ENCODE measurements around the gene AVL9. TPM values are rescaled to one million over a fixed set of nuclear protein-coding genes. Genes with fewer than 3 reads are reported as not detected.
"Not testable (repeated sequence)": the region's sequence is repeated elsewhere in the genome, so short reads cannot be mapped to it uniquely, and the experiment has no call there.

AVL9 gene
- total RNA-seq, 8 experiments from 2014 or later = 21.3 to 38.4 (median 32.9) TPM

- Histone ChIP-seq H3K4me3 (no peak overlapping the region), H3K27ac (no peak overlapping the region), H3K4me1 (replicated peaks in 1 of 2) (no peaks in the 10 kb centered on the region)
- in situ Hi-C loops (cut with MboI; ENCODE audit: low pct_unique_long_range_greater_than_20kb in 2 of 9, low sequenced_read_pairs in 9 of 9, unreplicated experiment in 9 of 9) = no loop called here
- 0 to 90% (median 52%) methylated on average over 1 to 5 of the region's 5 CpGs for WGBS, 10 experiments
- ATAC-seq (replicated peaks in 6 of 8) = peak in 3 of 8 experiments; percentile 53 to 77 (median 68)
These were observed 91.3 kb downstream of the AVL9 start for GRCh38 chr7:32586291-32587221.

GRCh38 chr7:32587411-32587948, 92.2 kb downstream of the AVL9 start:
- in situ Hi-C loops (cut with MboI; ENCODE audit: low pct_unique_long_range_greater_than_20kb in 2 of 9, low sequenced_read_pairs in 9 of 9, unreplicated experiment in 9 of 9) = no loop called here

GRCh38 chr7:32588657-32589056, 93.4 kb downstream of the AVL9 start:
- in situ Hi-C loops (cut with MboI; ENCODE audit: low pct_unique_long_range_greater_than_20kb in 2 of 9, low sequenced_read_pairs in 9 of 9, unreplicated experiment in 9 of 9) = no loop called here
- 7 to 86% (median 64%) methylated on average over 1 to 2 of the region's 2 CpGs for WGBS, 10 experiments
- no peak overlapping the region for H3K27ac ChIP-seq
- peak in 6 of 8 experiments; percentile 16 to 70 (median 28) for ATAC-seq (replicated peaks in 6 of 8)
- no peaks in the 10 kb centered on the region for H3K4me1 ChIP-seq (replicated peaks in 1 of 2)
- no peak overlapping the region for H3K4me3 ChIP-seq

More at GRCh38 chr7:32587411-32587948, 92.2 kb downstream of the AVL9 start:
- WGBS, 10 experiments = 7 to 92% (median 40%) methylated on average over 1 to 8 of the region's 9 CpGs
- ATAC-seq (replicated peaks in 6 of 8) = peak in 3 of 8 experiments; percentile 4 to 68 (median 7)
- Histone ChIP-seq H3K27ac (no peak overlapping the region), H3K4me1 (replicated peaks in 1 of 2) (no peaks in the 10 kb centered on the region), H3K4me3 (no peak overlapping the region)

GRCh38 chr7:32591938-32592337, 96.6 kb downstream of the AVL9 start:
- Histone ChIP-seq H3K27ac (no peak overlapping the region), H3K4me3 (no peak overlapping the region), H3K4me1 (replicated peaks in 1 of 2) (no peaks in the 10 kb centered on the region)
- in situ Hi-C loops (cut with MboI; ENCODE audit: low pct_unique_long_range_greater_than_20kb in 2 of 9, low sequenced_read_pairs in 9 of 9, unreplicated experiment in 9 of 9) = no loop called here
- no peak for ATAC-seq (replicated peaks in 6 of 8)
- WGBS, 10 experiments = 50 to 100% (median 81%) methylated on average over 1 to 3 of the region's 3 CpGs; no CpG with 5 or more reads in 2 of the 10 experiments

- no peak overlapping the region for H3K27ac ChIP-seq
- in situ Hi-C loops (cut with MboI; ENCODE audit: low pct_unique_long_range_greater_than_20kb in 2 of 9, low sequenced_read_pairs in 9 of 9, unreplicated experiment in 9 of 9) = no loop called here
- no peaks in the 10 kb centered on the region for H3K4me1 ChIP-seq (replicated peaks in 1 of 2)
- no peak for ATAC-seq (replicated peaks in 6 of 8)
- no peak overlapping the region for H3K4me3 ChIP-seq
- WGBS, 10 experiments = 85 to 100% (median 95%) methylated on average over 3 to 4 of the region's 4 CpGs; no CpG with 5 or more reads in 4 of the 10 experiments
These were observed 97.4 kb downstream of the AVL9 start for GRCh38 chr7:32592701-32593100.

- in situ Hi-C loops (cut with MboI; ENCODE audit: low pct_unique_long_range_greater_than_20kb in 2 of 9, low sequenced_read_pairs in 9 of 9, unreplicated experiment in 9 of 9) = no loop called here
- no peak for ATAC-seq (replicated peaks in 6 of 8)
- Histone ChIP-seq H3K4me1 (replicated peaks in 1 of 2) (no peaks in the 10 kb centered on the region), H3K27ac (no peak overlapping the region), H3K4me3 (no peak overlapping the region)
- 57 to 100% (median 95%) methylated on average over 1 to 4 of the region's 5 CpGs for WGBS, 10 experiments
These were observed 99.7 kb downstream of the AVL9 start for GRCh38 chr7:32594965-32595490.

GRCh38 chr7:32601196-32601595, 105.9 kb downstream of the AVL9 start:
- 89 to 100% (median 94%) methylated on average over 1 to 4 of the region's 4 CpGs; no CpG with 5 or more reads in 2 of the 10 experiments for WGBS, 10 experiments
- in situ Hi-C loops (cut with MboI; ENCODE audit: low pct_unique_long_range_greater_than_20kb in 2 of 9, low sequenced_read_pairs in 9 of 9, unreplicated experiment in 9 of 9); ATAC-seq (replicated peaks in 6 of 8); H3K27ac ChIP-seq; H3K4me1 ChIP-seq (replicated peaks in 1 of 2); H3K4me3 ChIP-seq: not testable (repeated sequence)

- no peak overlapping the region for H3K27ac ChIP-seq
- H3K4me1 ChIP-seq (replicated peaks in 1 of 2) = no peaks in the 10 kb centered on the region
- no peak overlapping the region for H3K4me3 ChIP-seq
- in situ Hi-C loops (cut with MboI; ENCODE audit: low pct_unique_long_range_greater_than_20kb in 2 of 9, low sequenced_read_pairs in 9 of 9, unreplicated experiment in 9 of 9) = no loop called here
- WGBS, 10 experiments = 80 to 100% (median 90%) methylated on average over 1 to 2 of the region's 2 CpGs; no CpG with 5 or more reads in 7 of the 10 experiments
- ATAC-seq (replicated peaks in 6 of 8) = no peak
These were observed 107.2 kb downstream of the AVL9 start for GRCh38 chr7:32602470-32602869.

GRCh38 chr7:32603492-32603891, 108.2 kb downstream of the AVL9 start:
- 60 to 100% (median 100%) methylated on average over 1 to 3 of the region's 3 CpGs; no CpG with 5 or more reads in 3 of the 10 experiments for WGBS, 10 experiments
- H3K4me3 ChIP-seq; H3K4me1 ChIP-seq (replicated peaks in 1 of 2); ATAC-seq (replicated peaks in 6 of 8); H3K27ac ChIP-seq; in situ Hi-C loops (cut with MboI; ENCODE audit: low pct_unique_long_range_greater_than_20kb in 2 of 9, low sequenced_read_pairs in 9 of 9, unreplicated experiment in 9 of 9): not testable (repeated sequence)

- 0 to 80% (median 73%) methylated on average over 1 to 5 of the region's 7 CpGs; no CpG with 5 or more reads in 5 of the 10 experiments for WGBS, 10 experiments
- in situ Hi-C loops (cut with MboI; ENCODE audit: low pct_unique_long_range_greater_than_20kb in 2 of 9, low sequenced_read_pairs in 9 of 9, unreplicated experiment in 9 of 9); ATAC-seq (replicated peaks in 6 of 8); H3K4me3 ChIP-seq; H3K4me1 ChIP-seq (replicated peaks in 1 of 2); H3K27ac ChIP-seq: not testable (repeated sequence)
These were observed 108.8 kb downstream of the AVL9 start for GRCh38 chr7:32604047-32604446.

- H3K4me3 ChIP-seq = no peak overlapping the region
- H3K27ac ChIP-seq = no peak overlapping the region
- in situ Hi-C loops (cut with MboI; ENCODE audit: low pct_unique_long_range_greater_than_20kb in 2 of 9, low sequenced_read_pairs in 9 of 9, unreplicated experiment in 9 of 9) = no loop called here
- H3K4me1 ChIP-seq (replicated peaks in 1 of 2) = no peaks in the 10 kb centered on the region
- ATAC-seq (replicated peaks in 6 of 8) = no peak
These were observed 109.7 kb downstream of the AVL9 start for GRCh38 chr7:32605032-32605431.

- no peak for ATAC-seq (replicated peaks in 6 of 8)
- 65 to 100% (median 80%) methylated on average over 1 to 4 of the region's 4 CpGs; no CpG with 5 or more reads in 1 of the 10 experiments for WGBS, 10 experiments
- Histone ChIP-seq H3K4me1 (replicated peaks in 1 of 2) (peaks cover 0 to 3% of the 10 kb centered on the region in 2 donors), H3K27ac (no peak overlapping the region), H3K4me3 (no peak overlapping the region)
- in situ Hi-C loops (cut with MboI; ENCODE audit: low pct_unique_long_range_greater_than_20kb in 2 of 9, low sequenced_read_pairs in 9 of 9, unreplicated experiment in 9 of 9) = no loop called here
These were observed 114.2 kb downstream of the AVL9 start for GRCh38 chr7:32609463-32609862.
